Measurements from ENCODE around the gene THRB.

DNA sequence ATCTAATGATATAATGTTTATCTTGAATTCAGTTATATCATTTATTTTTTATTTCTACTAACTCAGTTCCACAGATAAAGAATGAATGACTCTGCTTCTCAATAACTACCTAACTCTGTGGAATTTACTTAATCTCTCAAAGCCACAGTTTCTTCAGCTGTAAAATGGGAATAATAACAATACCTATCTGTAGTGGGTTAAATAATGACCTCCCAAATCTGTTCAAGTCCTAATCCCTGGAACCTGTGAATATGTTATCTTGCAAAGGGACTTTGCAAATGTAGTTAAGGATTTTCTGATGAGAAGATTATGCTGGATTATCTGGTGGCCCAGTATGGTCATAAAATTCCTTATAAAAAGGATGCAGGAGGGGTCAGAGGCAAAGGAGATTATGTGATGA is 61.7 kb downstream of the THRB start:
- no peak for TF ChIP-seq POLR2A (IDR thresholded peaks at IDR 0.05)
- TF ChIP-seq POLR2AphosphoS5 (IDR thresholded peaks at IDR 0.05) = no peak
- TF ChIP-seq, protein P1, sequence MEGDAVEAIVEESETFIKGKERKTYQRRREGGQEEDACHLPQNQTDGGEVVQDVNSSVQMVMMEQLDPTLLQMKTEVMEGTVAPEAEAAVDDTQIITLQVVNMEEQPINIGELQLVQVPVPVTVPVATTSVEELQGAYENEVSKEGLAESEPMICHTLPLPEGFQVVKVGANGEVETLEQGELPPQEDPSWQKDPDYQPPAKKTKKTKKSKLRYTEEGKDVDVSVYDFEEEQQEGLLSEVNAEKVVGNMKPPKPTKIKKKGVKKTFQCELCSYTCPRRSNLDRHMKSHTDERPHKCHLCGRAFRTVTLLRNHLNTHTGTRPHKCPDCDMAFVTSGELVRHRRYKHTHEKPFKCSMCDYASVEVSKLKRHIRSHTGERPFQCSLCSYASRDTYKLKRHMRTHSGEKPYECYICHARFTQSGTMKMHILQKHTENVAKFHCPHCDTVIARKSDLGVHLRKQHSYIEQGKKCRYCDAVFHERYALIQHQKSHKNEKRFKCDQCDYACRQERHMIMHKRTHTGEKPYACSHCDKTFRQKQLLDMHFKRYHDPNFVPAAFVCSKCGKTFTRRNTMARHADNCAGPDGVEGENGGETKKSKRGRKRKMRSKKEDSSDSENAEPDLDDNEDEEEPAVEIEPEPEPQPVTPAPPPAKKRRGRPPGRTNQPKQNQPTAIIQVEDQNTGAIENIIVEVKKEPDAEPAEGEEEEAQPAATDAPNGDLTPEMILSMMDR (IDR thresholded peaks at IDR 0.05) = no peak
